GM23338 (cell line): ENCODE results near the gene CXADR.

Experiments used
- EZH2 ChIP-seq: fragments of 200-600 bp; sonication (generic); IDR thresholded peaks from one replicate; pipeline ENCODE4 v1.8.0; 2017; ENCODE audit warnings: antibody characterized with exemption, mild to moderate bottlenecking, low read depth; ENCODE audit not compliant: unreplicated experiment
- EZH2phosphoT487 ChIP-seq: fragments of 200-600 bp; sonication (generic); IDR thresholded peaks from one replicate; pipeline ENCODE4 v1.8.1; 2018; ENCODE audit warnings: antibody characterized with exemption; ENCODE audit not compliant: unreplicated experiment
- JUNB ChIP-seq: IDR thresholded peaks from one replicate; pipeline ENCODE4 v1.6.1; 2016; ENCODE audit warnings: antibody characterized with exemption; ENCODE audit not compliant: unreplicated experiment
- POLR2AphosphoS5 ChIP-seq: IDR thresholded peaks from 2 replicates; pipeline ENCODE4 v1.6.1; 2016; ENCODE audit warnings: antibody characterized with exemption, low read depth
- ZNF331 ChIP-seq: fragments of 250-450 bp; sonication (Bioruptor Pico); IDR thresholded peaks from 2 replicates; pipeline ENCODE4 v1.5.0; 2020; ENCODE audit warnings: low read depth, mild to moderate bottlenecking, moderate library complexity
- TF ChIP-seq, protein P1 (sequence below), 2 experiments: fragments of 200-600 bp in 1 of 2; sonication (generic) in 1 of 2; conservative IDR thresholded peaks; 2 replicates each; pipeline versions ENCODE4 v1.5.1 to v1.6.1; 2016 to 2017; ENCODE audit warnings: antibody characterized with exemption in 2 of 2, low read depth in 2 of 2, mild to moderate bottlenecking in 2 of 2, moderate library complexity in 1 of 2
- TF ChIP-seq, protein P2 (sequence below): IDR thresholded peaks from one replicate; pipeline ENCODE4 v1.6.1; 2018; ENCODE audit warnings: antibody characterized with exemption; ENCODE audit not compliant: unreplicated experiment

GRCh38 chr21:17631195-17631594 lies 118.4 kb downstream of the CXADR start:
- TF ChIP-seq, protein P1, sequence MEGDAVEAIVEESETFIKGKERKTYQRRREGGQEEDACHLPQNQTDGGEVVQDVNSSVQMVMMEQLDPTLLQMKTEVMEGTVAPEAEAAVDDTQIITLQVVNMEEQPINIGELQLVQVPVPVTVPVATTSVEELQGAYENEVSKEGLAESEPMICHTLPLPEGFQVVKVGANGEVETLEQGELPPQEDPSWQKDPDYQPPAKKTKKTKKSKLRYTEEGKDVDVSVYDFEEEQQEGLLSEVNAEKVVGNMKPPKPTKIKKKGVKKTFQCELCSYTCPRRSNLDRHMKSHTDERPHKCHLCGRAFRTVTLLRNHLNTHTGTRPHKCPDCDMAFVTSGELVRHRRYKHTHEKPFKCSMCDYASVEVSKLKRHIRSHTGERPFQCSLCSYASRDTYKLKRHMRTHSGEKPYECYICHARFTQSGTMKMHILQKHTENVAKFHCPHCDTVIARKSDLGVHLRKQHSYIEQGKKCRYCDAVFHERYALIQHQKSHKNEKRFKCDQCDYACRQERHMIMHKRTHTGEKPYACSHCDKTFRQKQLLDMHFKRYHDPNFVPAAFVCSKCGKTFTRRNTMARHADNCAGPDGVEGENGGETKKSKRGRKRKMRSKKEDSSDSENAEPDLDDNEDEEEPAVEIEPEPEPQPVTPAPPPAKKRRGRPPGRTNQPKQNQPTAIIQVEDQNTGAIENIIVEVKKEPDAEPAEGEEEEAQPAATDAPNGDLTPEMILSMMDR (conservative IDR thresholded peaks at IDR 0.05; ENCODE audit: low read depth in 2 of 2), result no peak
- TF ChIP-seq EZH2, result no peak
- no peak for TF ChIP-seq POLR2AphosphoS5
- no peak for TF ChIP-seq ZNF331
- TF ChIP-seq, protein P2, sequence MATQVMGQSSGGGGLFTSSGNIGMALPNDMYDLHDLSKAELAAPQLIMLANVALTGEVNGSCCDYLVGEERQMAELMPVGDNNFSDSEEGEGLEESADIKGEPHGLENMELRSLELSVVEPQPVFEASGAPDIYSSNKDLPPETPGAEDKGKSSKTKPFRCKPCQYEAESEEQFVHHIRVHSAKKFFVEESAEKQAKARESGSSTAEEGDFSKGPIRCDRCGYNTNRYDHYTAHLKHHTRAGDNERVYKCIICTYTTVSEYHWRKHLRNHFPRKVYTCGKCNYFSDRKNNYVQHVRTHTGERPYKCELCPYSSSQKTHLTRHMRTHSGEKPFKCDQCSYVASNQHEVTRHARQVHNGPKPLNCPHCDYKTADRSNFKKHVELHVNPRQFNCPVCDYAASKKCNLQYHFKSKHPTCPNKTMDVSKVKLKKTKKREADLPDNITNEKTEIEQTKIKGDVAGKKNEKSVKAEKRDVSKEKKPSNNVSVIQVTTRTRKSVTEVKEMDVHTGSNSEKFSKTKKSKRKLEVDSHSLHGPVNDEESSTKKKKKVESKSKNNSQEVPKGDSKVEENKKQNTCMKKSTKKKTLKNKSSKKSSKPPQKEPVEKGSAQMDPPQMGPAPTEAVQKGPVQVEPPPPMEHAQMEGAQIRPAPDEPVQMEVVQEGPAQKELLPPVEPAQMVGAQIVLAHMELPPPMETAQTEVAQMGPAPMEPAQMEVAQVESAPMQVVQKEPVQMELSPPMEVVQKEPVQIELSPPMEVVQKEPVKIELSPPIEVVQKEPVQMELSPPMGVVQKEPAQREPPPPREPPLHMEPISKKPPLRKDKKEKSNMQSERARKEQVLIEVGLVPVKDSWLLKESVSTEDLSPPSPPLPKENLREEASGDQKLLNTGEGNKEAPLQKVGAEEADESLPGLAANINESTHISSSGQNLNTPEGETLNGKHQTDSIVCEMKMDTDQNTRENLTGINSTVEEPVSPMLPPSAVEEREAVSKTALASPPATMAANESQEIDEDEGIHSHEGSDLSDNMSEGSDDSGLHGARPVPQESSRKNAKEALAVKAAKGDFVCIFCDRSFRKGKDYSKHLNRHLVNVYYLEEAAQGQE, result no peak
- no peak for TF ChIP-seq JUNB
- TF ChIP-seq EZH2phosphoT487, result no peak
